ENCODE results near the gene APC2.

- TF ChIP-seq EP300 (IDR thresholded peaks at IDR 0.05) (no peak), CTCF (IDR thresholded peaks at IDR 0.05) (no peak)
Measured at GRCh38 chr19:1488282-1488601, 38.3 kb downstream of the APC2 start.
